Measurements from ENCODE around the gene SMC1B. TPM values are rescaled to one million over a fixed set of nuclear protein-coding genes. Genes with fewer than 3 reads are reported as not detected.
A peak's percentile ranks its signal among the peaks of the same experiment; 100 is the strongest.
"Not testable (repeated sequence)": the region's sequence is repeated elsewhere in the genome, so short reads cannot be mapped to it uniquely, and the experiment has no call there.

Gene SMC1B
- total RNA-seq, 2 donors from 2014 or later: 0.07 to 0.14 TPM

DNA sequence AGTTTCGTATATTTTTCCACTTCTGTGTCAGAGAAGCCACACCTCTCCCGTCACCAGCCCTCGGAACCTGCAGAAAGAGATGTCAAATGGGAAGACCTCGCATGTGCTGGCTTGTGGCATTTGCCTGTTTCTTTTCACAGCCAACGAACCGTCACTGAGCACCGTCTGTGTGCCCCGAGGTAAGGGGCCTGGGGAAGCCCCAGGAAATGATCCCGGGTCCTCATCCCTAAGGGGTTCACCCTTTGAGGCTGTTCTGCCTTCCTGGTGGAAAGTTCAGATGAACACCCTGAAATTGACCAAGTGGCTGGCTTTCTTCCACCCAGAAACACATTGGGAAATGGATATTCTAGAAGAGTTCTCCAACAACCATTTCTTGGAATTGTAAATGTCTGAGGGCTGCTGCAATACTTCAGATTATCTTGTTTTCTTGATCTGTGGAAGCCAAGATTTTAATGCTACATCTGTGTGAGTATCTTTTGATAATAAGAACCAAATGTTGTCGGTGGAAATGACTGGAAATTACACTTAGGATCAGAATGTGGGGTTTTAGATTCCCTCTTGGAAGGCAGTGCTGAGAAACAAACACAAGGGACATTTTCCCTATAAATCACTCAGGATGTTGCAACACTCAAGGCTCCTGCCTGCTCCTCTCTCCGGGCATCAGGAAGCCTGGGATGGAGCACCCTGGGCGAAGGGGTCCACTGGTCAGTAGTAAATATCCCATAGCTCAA lies 37.7 kb upstream of the SMC1B start:
- no peak overlapping the region for H3K4me3 Mint-ChIP-seq
- no peak overlapping the region for H3K27ac Mint-ChIP-seq
- peaks cover 0 to 10% of the 10 kb centered on the region in 2 donors for H3K27me3 Mint-ChIP-seq
- no peaks in the 10 kb centered on the region for H3K9me3 Mint-ChIP-seq
- peak; percentile 12 for DNase-seq (ENCODE audit: low spot score)
- no peak for ATAC-seq
- no peaks in the 10 kb centered on the region for H3K36me3 Mint-ChIP-seq
- no peaks in the 10 kb centered on the region for H3K4me1 Mint-ChIP-seq (ENCODE audit: low read depth in 2 of 2)

GRCh38 chr22:45450101-45450785 lies 36.8 kb upstream of the SMC1B start:
- ATAC-seq: no peak

DNA sequence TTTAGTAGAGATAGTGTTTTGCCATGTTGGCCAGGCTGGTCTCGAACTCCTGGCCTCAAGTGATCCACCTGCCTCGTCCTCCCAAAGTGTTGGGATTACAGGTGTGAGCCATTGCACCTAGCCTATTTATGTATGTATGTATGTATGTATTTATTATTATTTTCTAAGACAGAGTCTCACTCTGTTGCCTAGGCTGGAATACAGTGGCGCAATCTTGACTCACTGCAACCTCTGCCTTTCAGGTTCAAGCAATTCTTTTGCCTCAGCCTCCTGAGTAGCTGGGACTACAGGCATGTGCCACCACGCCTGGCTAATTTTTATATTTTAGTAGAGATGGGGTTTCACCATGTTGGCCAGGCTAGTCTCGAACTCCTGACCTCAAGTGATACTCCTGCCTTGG lies 36.0 kb upstream of the SMC1B start:
- not testable (repeated sequence) for H3K27me3 Mint-ChIP-seq; H3K4me1 Mint-ChIP-seq (ENCODE audit: low read depth in 2 of 2); ATAC-seq; H3K4me3 Mint-ChIP-seq; H3K9me3 Mint-ChIP-seq; H3K27ac Mint-ChIP-seq; H3K36me3 Mint-ChIP-seq; DNase-seq (ENCODE audit: low spot score)

More at GRCh38 chr22:45450101-45450785, 36.8 kb upstream of the SMC1B start:
- Mint-ChIP-seq H3K27ac (no peak overlapping the region), H3K27me3 (peaks cover 0 to 10% of the 10 kb centered on the region in 2 donors), H3K9me3 (no peaks in the 10 kb centered on the region), H3K4me3 (no peak overlapping the region), H3K4me1 (ENCODE audit: low read depth in 2 of 2) (no peaks in the 10 kb centered on the region), H3K36me3 (no peaks in the 10 kb centered on the region)
- peak; percentile 59 for DNase-seq (ENCODE audit: low spot score)

DNA sequence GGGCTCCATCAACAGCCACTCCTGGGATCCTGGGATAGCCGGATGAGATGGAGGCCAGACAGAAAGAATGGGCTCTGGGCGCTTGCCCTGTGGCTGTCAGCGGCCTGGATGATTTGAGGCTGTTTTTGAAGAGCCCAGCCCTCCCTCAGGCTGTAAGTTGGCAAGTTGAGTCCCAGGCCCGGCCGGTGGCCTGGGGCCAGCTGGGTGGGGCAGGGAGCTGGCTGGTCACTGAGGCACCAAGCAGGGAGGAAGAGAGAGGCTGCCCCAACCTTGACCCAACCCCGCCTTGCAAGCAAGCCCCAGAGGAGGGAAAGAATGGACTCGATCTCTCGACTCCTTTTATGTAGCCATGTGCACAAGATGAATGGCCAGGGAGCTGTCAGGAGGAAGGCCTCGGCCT lies 35.0 kb upstream of the SMC1B start:
- Mint-ChIP-seq H3K4me1 (ENCODE audit: low read depth in 2 of 2) (no peaks in the 10 kb centered on the region), H3K27me3 (peaks cover 0 to 11% of the 10 kb centered on the region in 2 donors), H3K36me3 (no peaks in the 10 kb centered on the region), H3K27ac (no peak overlapping the region), H3K9me3 (no peaks in the 10 kb centered on the region), H3K4me3 (no peak overlapping the region)
- DNase-seq (ENCODE audit: low spot score) (peak; percentile 54), ATAC-seq (no peak)

GRCh38 chr22:45447596-45447995 lies 34.2 kb upstream of the SMC1B start:
- peaks cover 0 to 11% of the 10 kb centered on the region in 2 donors for H3K27me3 Mint-ChIP-seq
- ATAC-seq; H3K36me3 Mint-ChIP-seq; H3K4me3 Mint-ChIP-seq; H3K27ac Mint-ChIP-seq; H3K4me1 Mint-ChIP-seq (ENCODE audit: low read depth in 2 of 2); H3K9me3 Mint-ChIP-seq; DNase-seq (ENCODE audit: low spot score): not testable (repeated sequence)

DNA sequence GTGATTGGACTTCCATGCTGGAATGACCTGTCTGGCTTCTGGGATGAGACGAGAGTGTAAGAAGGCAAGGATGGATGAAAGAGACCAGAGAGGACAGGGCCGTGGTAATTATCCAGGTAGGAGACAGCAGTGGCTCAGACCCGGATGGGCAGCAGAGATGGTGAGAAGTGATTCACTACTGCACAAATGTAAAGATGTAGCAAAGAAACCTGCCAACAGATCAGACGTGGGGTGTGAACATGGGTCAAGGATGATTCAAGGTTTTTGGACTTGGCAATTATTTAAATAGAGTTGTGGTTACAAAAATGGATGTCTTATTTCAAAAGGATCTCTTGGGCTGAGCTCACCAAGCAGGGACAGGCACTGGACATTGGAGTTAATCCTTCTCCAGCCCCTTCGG lies 32.8 kb upstream of the SMC1B start:
- no peak for ATAC-seq

GRCh38 chr22:45445031-45445710 lies 31.8 kb upstream of the SMC1B start:
- no peak overlapping the region for H3K4me3 Mint-ChIP-seq
- DNase-seq (ENCODE audit: low spot score): no peak
- H3K4me1 Mint-ChIP-seq (ENCODE audit: low read depth in 2 of 2): peaks cover 0 to 9% of the 10 kb centered on the region in 2 donors
- H3K27ac Mint-ChIP-seq: no peak overlapping the region
- ATAC-seq: no peak
- H3K9me3 Mint-ChIP-seq: no peaks in the 10 kb centered on the region
- H3K27me3 Mint-ChIP-seq: peaks cover 12 to 13% of the 10 kb centered on the region in 2 donors
- H3K36me3 Mint-ChIP-seq: no peaks in the 10 kb centered on the region

More for the DNA sequence above, 32.8 kb upstream of the SMC1B start:
- no peaks in the 10 kb centered on the region for H3K36me3 Mint-ChIP-seq
- H3K4me1 Mint-ChIP-seq (ENCODE audit: low read depth in 2 of 2): peaks cover 0 to 2% of the 10 kb centered on the region in 2 donors
- no peak overlapping the region for H3K4me3 Mint-ChIP-seq
- peaks cover 3 to 7% of the 10 kb centered on the region in 2 donors for H3K27me3 Mint-ChIP-seq
- DNase-seq (ENCODE audit: low spot score): no peak
- H3K27ac Mint-ChIP-seq: no peak overlapping the region
- no peaks in the 10 kb centered on the region for H3K9me3 Mint-ChIP-seq

DNA sequence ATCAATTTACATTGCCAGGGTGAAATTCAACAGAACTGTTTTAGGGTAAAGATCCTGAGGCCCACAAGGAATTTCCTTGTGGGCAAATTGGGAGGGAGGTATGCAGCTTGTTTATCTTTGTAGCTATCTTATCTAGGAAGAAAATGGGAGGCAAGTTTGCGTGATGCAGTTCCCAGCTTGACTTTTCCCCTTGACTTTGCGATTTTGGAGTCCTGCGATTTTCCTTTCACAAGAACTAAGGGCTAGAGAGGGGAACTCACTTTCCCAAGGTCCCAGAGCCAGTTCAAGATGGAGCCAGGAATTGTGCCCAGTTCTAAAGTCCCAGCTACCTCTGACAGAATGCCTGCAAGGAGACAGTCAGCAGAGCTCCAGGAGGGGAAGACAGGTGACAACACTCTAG lies 30.8 kb upstream of the SMC1B start:
- Mint-ChIP-seq H3K27ac (no peak overlapping the region), H3K27me3 (peaks cover 12 to 13% of the 10 kb centered on the region in 2 donors), H3K4me3 (no peak overlapping the region), H3K9me3 (no peaks in the 10 kb centered on the region), H3K4me1 (ENCODE audit: low read depth in 2 of 2) (peaks cover 0 to 9% of the 10 kb centered on the region in 2 donors), H3K36me3 (no peaks in the 10 kb centered on the region)
- ATAC-seq (no peak), DNase-seq (ENCODE audit: low spot score) (no peak)

DNA sequence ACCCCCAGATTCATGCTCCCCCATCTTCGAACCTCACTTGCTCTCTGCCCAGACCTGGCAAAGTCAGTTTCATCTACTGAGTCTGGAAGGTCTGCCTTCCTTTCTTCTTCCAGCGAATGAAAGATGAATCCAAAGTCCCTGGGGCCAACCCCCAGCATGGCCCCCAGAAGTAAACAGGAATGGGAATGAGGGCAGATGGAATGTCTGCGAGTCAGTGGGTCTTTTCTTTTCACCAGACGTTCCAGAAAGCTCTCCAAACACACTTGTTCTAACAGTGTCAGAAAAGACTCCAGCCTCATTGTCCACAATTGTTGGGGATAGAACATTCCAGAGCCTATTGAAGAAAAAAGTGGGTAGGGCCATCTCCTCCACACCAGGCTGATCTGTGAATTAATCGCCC lies 28.7 kb upstream of the SMC1B start:
- H3K4me1 Mint-ChIP-seq (ENCODE audit: low read depth in 2 of 2): peaks cover 2 to 9% of the 10 kb centered on the region in 2 donors
- H3K9me3 Mint-ChIP-seq: no peaks in the 10 kb centered on the region
- DNase-seq (ENCODE audit: low spot score) (no peak), ATAC-seq (no peak)
- no peak overlapping the region for H3K4me3 Mint-ChIP-seq
- H3K27ac Mint-ChIP-seq: no peak overlapping the region
- H3K27me3 Mint-ChIP-seq: peaks cover 12 to 13% of the 10 kb centered on the region in 2 donors
- no peaks in the 10 kb centered on the region for H3K36me3 Mint-ChIP-seq

DNA sequence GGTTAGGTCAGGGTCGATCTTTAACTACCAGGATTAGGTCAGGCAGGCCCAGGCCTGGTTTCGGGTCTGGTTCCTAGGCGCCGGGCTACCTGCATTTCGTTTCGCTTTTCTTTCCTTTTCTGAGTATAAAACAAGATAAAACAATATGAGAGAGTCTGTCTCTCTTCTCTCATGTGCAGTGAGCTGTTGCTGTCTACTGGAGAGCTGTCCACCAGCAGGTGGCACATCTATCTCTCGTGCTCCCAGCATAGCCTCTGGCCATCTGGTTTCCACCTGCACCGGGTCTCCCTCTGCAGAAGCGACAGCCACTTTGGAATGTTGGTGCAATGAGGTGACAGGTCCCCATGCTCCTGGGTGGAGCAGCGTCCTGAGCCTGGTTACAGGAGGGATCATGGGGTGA lies 27.7 kb upstream of the SMC1B start:
- peak overlapping the region; percentile 42 for H3K4me3 Mint-ChIP-seq
- H3K9me3 Mint-ChIP-seq: no peaks in the 10 kb centered on the region
- H3K27ac Mint-ChIP-seq: no peak overlapping the region
- no peak for DNase-seq (ENCODE audit: low spot score)
- peaks cover 12 to 13% of the 10 kb centered on the region in 2 donors for H3K27me3 Mint-ChIP-seq
- H3K36me3 Mint-ChIP-seq: no peaks in the 10 kb centered on the region
- peaks cover 2 to 9% of the 10 kb centered on the region in 2 donors for H3K4me1 Mint-ChIP-seq (ENCODE audit: low read depth in 2 of 2)
- ATAC-seq: peak in 1 of 2 donors; percentile 48

DNA sequence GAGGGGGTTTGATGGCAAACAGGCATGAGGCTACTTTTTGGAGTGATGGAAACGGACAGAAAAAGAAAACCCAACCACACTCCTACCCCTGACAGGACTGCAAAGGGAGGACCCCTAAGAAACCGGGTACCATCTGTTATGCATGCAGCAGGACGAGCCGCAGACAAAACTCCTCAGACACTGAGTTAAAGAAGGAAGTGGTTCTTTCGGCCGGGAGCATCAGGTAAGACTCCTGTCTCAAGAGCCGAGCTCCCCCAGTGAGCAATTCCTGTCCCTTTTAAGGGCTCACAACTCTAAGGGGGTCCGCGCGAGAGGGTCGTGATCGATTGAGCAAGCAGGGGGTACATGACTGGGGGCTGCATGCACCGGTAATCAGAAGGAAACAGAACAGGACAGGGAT lies 27.3 kb upstream of the SMC1B start:
- H3K36me3 Mint-ChIP-seq; ATAC-seq; DNase-seq (ENCODE audit: low spot score); H3K9me3 Mint-ChIP-seq; H3K4me1 Mint-ChIP-seq (ENCODE audit: low read depth in 2 of 2); H3K27ac Mint-ChIP-seq: not testable (repeated sequence)
- H3K27me3 Mint-ChIP-seq: peaks cover 12 to 13% of the 10 kb centered on the region in 2 donors
- H3K4me3 Mint-ChIP-seq: peak overlapping the region; percentile 42

DNA sequence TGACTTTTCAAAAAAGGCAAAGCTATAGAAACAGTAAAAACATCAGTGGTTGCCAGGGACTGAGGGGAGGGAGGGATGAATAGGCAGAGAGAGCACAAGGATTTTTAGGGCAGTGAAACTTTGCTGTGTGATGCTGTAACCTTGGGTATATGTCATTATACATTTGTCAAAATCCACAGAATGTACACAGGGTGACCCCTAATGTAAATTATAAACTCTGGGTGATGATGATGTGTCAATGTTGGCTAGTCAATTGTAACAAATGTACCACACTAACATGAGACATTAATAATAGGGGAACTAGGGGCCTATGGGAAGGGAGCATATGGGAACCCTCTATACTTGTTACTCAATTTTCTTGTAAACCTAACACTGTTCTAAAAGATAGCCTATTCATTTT lies 24.9 kb upstream of the SMC1B start:
- Mint-ChIP-seq H3K4me3 (no peak overlapping the region), H3K4me1 (ENCODE audit: low read depth in 2 of 2) (peaks cover 10 to 16% of the 10 kb centered on the region in 2 donors), H3K27ac (no peak overlapping the region), H3K36me3 (no peaks in the 10 kb centered on the region), H3K9me3 (no peaks in the 10 kb centered on the region), H3K27me3 (peaks cover 10 to 12% of the 10 kb centered on the region in 2 donors)
- ATAC-seq: no peak
- no peak for DNase-seq (ENCODE audit: low spot score)

DNA sequence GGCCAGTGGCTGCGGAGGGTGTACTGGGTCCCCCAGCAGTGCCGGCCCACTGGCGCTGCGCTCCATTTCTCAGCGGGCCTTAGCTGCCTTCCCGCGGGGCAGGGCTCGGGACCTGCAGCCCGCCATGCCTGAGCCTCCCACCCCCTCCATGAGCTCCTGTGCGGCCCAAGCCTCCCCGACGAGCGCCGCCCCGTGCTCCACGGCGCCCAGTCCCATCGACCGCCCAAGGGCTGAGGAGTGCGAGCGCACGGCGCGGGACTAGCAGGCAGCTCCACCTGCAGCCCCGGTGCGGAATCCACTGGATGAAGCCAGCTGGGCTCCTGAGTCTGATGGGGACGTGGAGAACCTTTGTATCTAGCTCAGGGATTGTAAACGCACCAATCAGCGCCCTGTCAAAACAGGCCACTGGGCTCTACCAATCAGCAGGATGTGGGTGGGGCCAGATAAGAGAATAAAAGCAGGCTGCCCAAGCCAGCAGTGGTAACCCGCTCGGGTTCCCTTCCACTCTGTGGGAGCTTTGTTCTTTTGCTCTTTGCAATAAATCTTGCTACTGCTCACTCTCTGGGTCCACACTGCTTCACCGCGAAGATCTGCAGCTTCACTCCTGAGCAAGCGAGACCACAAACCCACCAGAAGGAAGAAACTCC lies 23.6 kb upstream of the SMC1B start:
- not testable (repeated sequence) for DNase-seq (ENCODE audit: low spot score); ATAC-seq; H3K4me3 Mint-ChIP-seq

More for the DNA sequence above, 23.6 kb upstream of the SMC1B start:
- Mint-ChIP-seq H3K27me3 (peaks cover 10 to 12% of the 10 kb centered on the region in 2 donors), H3K4me1 (ENCODE audit: low read depth in 2 of 2) (peaks cover 10 to 16% of the 10 kb centered on the region in 2 donors)
- H3K9me3 Mint-ChIP-seq, H3K36me3 Mint-ChIP-seq, H3K27ac Mint-ChIP-seq: not testable (repeated sequence)
